ENCODE data around the gene HP1BP3. TPM values are rescaled to one million over a fixed set of nuclear protein-coding genes. Genes with fewer than 3 reads are reported as not detected.

Gene HP1BP3
- total RNA-seq, 1 experiment from 2014 or later: 263 TPM

- no peaks in the 10 kb centered on the region for H3K36me3 ChIP-seq (ENCODE audit: control insufficient read depth, insufficient read depth, low read length)
- no peaks in the 10 kb centered on the region for H3K27me3 ChIP-seq (ENCODE audit: control insufficient read depth, insufficient read depth, low read length)
- POLR2A ChIA-PET: no interaction called here
- H3K4me3 ChIP-seq (ENCODE audit: low read depth in 2 of 2, low read length in 2 of 2): no peak overlapping the region
- no peak for TF ChIP-seq CTCF (IDR thresholded peaks at IDR 0.05)
- no peak for TF ChIP-seq REST (IDR thresholded peaks at IDR 0.05; ENCODE audit: insufficient read depth in 1 of 2, low read depth in 2 of 2, low read length in 1 of 2)
- TF ChIP-seq POLR2AphosphoS5 (IDR thresholded peaks at IDR 0.05; ENCODE audit: low read depth, low read length): no peak
- no peak for TF ChIP-seq TCF7L2 (IDR thresholded peaks at IDR 0.05; ENCODE audit: low read depth, low read length)
- no peak for TF ChIP-seq SIN3A (IDR thresholded peaks at IDR 0.05; ENCODE audit: borderline replicate concordance, insufficient read depth, low read depth, low read length)
- 0 out of 2 replicates have a peak overlapping the region, but pooled peaks have one; percentile 18 for H3K27ac ChIP-seq (ENCODE audit: low read length)
- no peaks in the 10 kb centered on the region for H3K9me3 ChIP-seq (ENCODE audit: control insufficient read depth, insufficient read depth, low read depth, low read length)
- DNase-seq (ENCODE audit: low read depth, low spot score): no peak
- H3K4me1 ChIP-seq (ENCODE audit: control insufficient read depth, insufficient read depth, low read length): peaks cover 5% of the 10 kb centered on the region
- CTCF ChIA-PET: interaction anchor here (1.3 kb wide), 2 partner anchors 30 to 36 kb away, joined by 3 to 8 read pairs; no protein-coding TSS in a partner anchor
- BruUV-seq (replicated peaks): no TSS peak
- intact Hi-C loops (cut with micrococcal nuclease; ENCODE audit: unreplicated experiment): loop anchor here (5.0 kb wide), 1 partner anchor 500 kb away; no protein-coding TSS in a partner anchor
- in situ Hi-C loops (cut with HindIII; ENCODE audit: low pct_unique_long_range_greater_than_20kb, low sequenced_read_pairs): no loop called here
- no peak for ATAC-seq
Observed at GRCh38 chr1:20697563-20697962, 89.5 kb downstream of the HP1BP3 start.

- peak; percentile 91 for ATAC-seq
- CTCF ChIA-PET: interaction anchor here (0.6 to 1.3 kb wide), 13 partner anchors 9 to 536 kb away, joined by 3 to 8 read pairs (median 3); partner anchors contain the start of gene SH2D5
- peaks cover 5% of the 10 kb centered on the region for H3K4me1 ChIP-seq (ENCODE audit: control insufficient read depth, insufficient read depth, low read length)
- DNase-seq (ENCODE audit: low read depth, low spot score): peak; percentile 42
- H3K36me3 ChIP-seq (ENCODE audit: control insufficient read depth, insufficient read depth, low read length): no peaks in the 10 kb centered on the region
- in situ Hi-C loops (cut with HindIII; ENCODE audit: low pct_unique_long_range_greater_than_20kb, low sequenced_read_pairs) (no loop called here), intact Hi-C loops (cut with micrococcal nuclease; ENCODE audit: unreplicated experiment) (loop anchor here (5.0 kb wide), 1 partner anchor 501 kb away; no protein-coding TSS in a partner anchor)
- H3K9me3 ChIP-seq (ENCODE audit: control insufficient read depth, insufficient read depth, low read depth, low read length): no peaks in the 10 kb centered on the region
- peak overlapping the region; percentile 80 for H3K27ac ChIP-seq (ENCODE audit: low read length)
- H3K27me3 ChIP-seq (ENCODE audit: control insufficient read depth, insufficient read depth, low read length): no peaks in the 10 kb centered on the region
- no peak for TF ChIP-seq POLR2AphosphoS5 (IDR thresholded peaks at IDR 0.05; ENCODE audit: low read depth, low read length)
- peak; percentile 18; the same call in 1 of the 2 replicates for TF ChIP-seq TCF7L2 (IDR thresholded peaks at IDR 0.05; ENCODE audit: low read depth, low read length)
- no peak for TF ChIP-seq REST (IDR thresholded peaks at IDR 0.05; ENCODE audit: insufficient read depth in 1 of 2, low read depth in 2 of 2, low read length in 1 of 2)
- peak; percentile 97 for TF ChIP-seq CTCF (IDR thresholded peaks at IDR 0.05)
- TF ChIP-seq SIN3A (IDR thresholded peaks at IDR 0.05; ENCODE audit: borderline replicate concordance, insufficient read depth, low read depth, low read length): 0 out of 2 replicates have a peak, but pooled peaks have one; percentile 44
- peak overlapping the region; percentile 51 to 65 for H3K4me3 ChIP-seq (ENCODE audit: low read depth in 2 of 2, low read length in 2 of 2)
- BruUV-seq (replicated peaks): no TSS peak
- POLR2A ChIA-PET: interaction anchor here (0.6 kb wide), 4 partner anchors 10 to 452 kb away, joined by 3 to 8 read pairs (median 4); no protein-coding TSS in a partner anchor
Observed at GRCh38 chr1:20696397-20697333, 90.4 kb downstream of the HP1BP3 start.

Measured in Panc1 (cell line).